Bronchial epithelial cell (primary cell): ENCODE data around the gene PLEKHM3. TPM values are rescaled to one million over a fixed set of nuclear protein-coding genes. Genes with fewer than 3 reads are reported as not detected.
A peak's percentile ranks its signal among the peaks of the same experiment; 100 is the strongest.

Source experiments
- DNase-seq: peaks from one replicate; pipeline ENCODE4 v3.0.0-alpha.2; 2010; ENCODE audit warnings: low read depth
- FAIRE-seq: peaks from 2 replicates; lab custom pipeline; 2011; peaks lifted over from hg19 to GRCh38; lab: Jason Lieb, UNC
- H3K27me3 ChIP-seq: 2 replicates; pipeline ENCODE4 v1.5.1; 2011; ENCODE audit warnings: low read length; ENCODE audit not compliant: control insufficient read depth, insufficient read depth
- H3K36me3 ChIP-seq: 2 replicates; pipeline ENCODE4 v1.5.1; 2011; ENCODE audit warnings: low read length; ENCODE audit not compliant: control insufficient read depth, insufficient read depth
- H3K4me3 ChIP-seq: 2 replicates; pipeline ENCODE4 v1.5.1; 2011; ENCODE audit warnings: mild to moderate bottlenecking, low read depth, low read length, control low read depth
- total RNA-seq: library from RNA; depleted of rRNA; stranded (reverse); fragments of >200 nt; gene quantifications from 2 replicates; pipeline ENCODE4 v1.2.1, GENCODE V29; 2014
- TF ChIP-seq, protein P1 (sequence below): IDR thresholded peaks from 2 replicates; pipeline ENCODE4 v1.5.1; 2011; ENCODE audit warnings: mild to moderate bottlenecking, moderate library complexity, low read length, control low read depth, inconsistent platforms; ENCODE audit not compliant: insufficient read depth, severe bottlenecking

The PLEKHM3 gene
- total RNA-seq, 1 donor from 2014 or later: 9.5 TPM

DNA sequence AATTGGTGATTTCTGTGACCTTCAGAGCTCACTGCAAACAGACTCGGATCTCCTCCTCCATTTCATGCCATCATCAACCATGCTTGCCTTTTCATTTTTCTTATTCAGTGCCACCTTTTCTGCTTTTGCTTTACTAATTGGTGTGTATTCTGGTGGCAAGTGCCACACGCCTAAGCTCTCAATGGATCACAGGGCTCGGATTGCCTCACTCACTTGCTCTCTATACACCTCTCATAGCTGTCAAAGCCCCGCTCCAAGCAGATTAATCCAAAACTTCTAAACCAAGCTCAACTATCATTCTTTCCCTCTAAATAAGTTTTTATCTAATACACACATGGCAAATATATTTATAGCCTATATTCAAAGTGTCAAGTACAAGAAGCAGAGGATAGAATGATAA, 86.4 kb downstream of the PLEKHM3 start:
- DNase-seq: no peak
- no peaks in the 10 kb centered on the region for H3K36me3 ChIP-seq
- H3K4me3 ChIP-seq: no peak overlapping the region
- H3K27me3 ChIP-seq: no peaks in the 10 kb centered on the region
- TF ChIP-seq, protein P1, sequence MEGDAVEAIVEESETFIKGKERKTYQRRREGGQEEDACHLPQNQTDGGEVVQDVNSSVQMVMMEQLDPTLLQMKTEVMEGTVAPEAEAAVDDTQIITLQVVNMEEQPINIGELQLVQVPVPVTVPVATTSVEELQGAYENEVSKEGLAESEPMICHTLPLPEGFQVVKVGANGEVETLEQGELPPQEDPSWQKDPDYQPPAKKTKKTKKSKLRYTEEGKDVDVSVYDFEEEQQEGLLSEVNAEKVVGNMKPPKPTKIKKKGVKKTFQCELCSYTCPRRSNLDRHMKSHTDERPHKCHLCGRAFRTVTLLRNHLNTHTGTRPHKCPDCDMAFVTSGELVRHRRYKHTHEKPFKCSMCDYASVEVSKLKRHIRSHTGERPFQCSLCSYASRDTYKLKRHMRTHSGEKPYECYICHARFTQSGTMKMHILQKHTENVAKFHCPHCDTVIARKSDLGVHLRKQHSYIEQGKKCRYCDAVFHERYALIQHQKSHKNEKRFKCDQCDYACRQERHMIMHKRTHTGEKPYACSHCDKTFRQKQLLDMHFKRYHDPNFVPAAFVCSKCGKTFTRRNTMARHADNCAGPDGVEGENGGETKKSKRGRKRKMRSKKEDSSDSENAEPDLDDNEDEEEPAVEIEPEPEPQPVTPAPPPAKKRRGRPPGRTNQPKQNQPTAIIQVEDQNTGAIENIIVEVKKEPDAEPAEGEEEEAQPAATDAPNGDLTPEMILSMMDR: no peak
- FAIRE-seq: no peak

DNA sequence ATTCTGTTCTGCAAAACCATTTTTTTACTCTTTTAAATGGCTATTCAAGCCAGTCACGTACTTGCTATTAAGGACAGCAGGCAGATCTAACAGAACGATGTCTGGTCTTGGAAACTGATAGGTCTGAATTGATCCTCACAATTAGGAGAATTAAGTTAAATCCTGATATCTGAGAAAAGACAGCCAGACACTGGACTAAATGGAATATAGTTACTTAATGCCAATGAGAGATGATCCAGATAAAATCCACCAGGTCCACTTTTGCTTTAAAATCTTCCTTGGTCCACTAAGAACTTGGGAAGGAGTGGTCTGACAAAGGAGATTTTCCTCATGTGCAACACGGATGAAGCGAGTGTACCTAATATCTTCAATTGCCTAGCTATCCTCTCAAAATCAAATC, 86.9 kb downstream of the PLEKHM3 start:
- no peaks in the 10 kb centered on the region for H3K27me3 ChIP-seq
- no peak overlapping the region for H3K4me3 ChIP-seq
- TF ChIP-seq, protein P1: no peak
- FAIRE-seq (no peak), DNase-seq (no peak)
- H3K36me3 ChIP-seq: no peaks in the 10 kb centered on the region

DNA sequence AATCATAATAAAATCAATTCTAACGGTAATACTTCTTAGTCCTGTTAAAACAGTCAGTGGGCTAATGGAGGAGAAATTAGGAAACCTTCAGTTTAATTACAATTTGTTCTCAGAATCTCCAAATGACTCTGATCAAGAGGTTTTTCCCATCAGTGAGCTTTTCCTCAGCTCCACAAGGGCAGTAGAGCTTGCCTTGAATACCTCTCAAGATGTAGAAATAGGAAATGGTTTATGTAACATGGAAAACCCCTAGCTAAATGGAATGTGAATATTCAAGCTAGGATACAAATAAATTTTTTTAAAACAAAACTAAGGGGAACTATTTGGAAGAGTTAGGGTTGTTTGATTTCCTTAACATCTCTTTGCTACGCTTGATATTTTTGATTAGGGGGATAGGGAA, 87.5 kb downstream of the PLEKHM3 start:
- no peaks in the 10 kb centered on the region for H3K36me3 ChIP-seq
- H3K27me3 ChIP-seq: no peaks in the 10 kb centered on the region
- H3K4me3 ChIP-seq: no peak overlapping the region
- TF ChIP-seq, protein P1: no peak
- FAIRE-seq (no peak), DNase-seq (peak; percentile 16)

DNA sequence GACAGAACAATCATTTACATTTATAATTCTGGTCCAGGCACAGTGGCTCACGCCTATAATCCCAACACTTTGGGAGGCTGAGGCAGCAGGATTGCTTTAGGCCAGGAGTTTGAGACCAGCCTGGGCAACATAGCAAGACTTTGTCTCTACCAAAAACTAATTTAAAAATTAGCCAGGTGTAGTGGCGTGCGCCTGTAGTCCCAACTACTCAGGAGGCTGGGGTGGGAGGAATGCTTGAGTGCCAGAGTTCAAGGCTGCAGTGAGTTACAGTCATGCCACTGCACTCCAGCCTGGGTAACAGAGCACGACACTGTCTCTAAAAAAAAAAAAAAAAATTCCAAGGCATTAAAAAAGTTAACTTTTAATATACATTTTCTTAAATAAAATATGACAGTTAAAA, 88.1 kb downstream of the PLEKHM3 start:
- H3K4me3 ChIP-seq: no peak overlapping the region
- FAIRE-seq (no peak), DNase-seq (no peak)
- no peaks in the 10 kb centered on the region for H3K27me3 ChIP-seq
- TF ChIP-seq, protein P1: no peak
- H3K36me3 ChIP-seq: no peaks in the 10 kb centered on the region

DNA sequence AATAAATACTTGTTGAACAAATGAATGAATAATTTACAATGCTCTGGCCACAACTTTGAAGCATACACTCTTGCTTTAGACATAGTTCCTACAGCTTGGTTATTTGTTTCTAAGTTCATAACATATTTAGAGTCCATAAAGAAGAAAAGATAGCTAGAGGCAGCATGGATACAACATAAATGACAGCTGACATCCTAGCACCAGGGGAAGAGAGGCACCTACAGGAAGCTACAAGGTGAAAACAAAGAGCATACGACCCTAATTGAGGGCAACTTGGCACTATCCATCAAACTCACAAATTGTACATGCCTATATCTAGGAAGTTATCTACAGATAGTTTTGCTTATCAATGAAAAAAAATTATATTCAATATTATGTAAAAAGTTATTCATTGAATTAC, 88.9 kb downstream of the PLEKHM3 start:
- FAIRE-seq (no peak), DNase-seq (no peak)
- TF ChIP-seq, protein P1: no peak
- H3K27me3 ChIP-seq: no peaks in the 10 kb centered on the region
- H3K4me3 ChIP-seq: no peak overlapping the region
- no peaks in the 10 kb centered on the region for H3K36me3 ChIP-seq

DNA sequence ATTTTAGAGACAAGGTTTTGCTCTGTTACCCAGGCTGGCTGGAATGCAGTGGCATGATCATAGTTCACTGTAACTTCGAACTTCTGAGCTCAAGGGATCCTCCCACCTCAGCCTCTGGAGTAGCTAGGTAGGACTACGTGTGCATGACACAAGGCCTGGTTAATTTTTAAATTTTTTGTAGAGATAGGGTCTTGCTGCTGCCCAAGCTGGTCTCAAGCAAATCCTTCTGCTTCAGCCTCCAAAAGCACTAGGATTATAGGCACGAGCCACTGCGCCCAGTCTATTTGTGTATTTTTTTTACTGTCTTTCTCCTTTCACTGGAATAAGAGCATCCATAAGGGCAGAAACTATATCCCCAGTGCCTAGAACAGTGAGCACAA, 89.3 kb downstream of the PLEKHM3 start:
- FAIRE-seq: no peak
- no peak overlapping the region for H3K4me3 ChIP-seq

More for the DNA sequence above, 89.3 kb downstream of the PLEKHM3 start:
- Histone ChIP-seq H3K27me3 (no peaks in the 10 kb centered on the region), H3K36me3 (no peaks in the 10 kb centered on the region)
- DNase-seq: no peak
- TF ChIP-seq, protein P1: no peak
